GM12874 (cell line): ENCODE data around the gene HIRIP3.

Experiments
- CTCF ChIP-seq: IDR thresholded peaks from 2 replicates; pipeline ENCODE4 v1.5.1; 2011; ENCODE audit warnings: low read depth, mild to moderate bottlenecking, control low read depth, low read length, moderate library complexity; ENCODE audit not compliant: insufficient read depth

The HIRIP3 gene

GRCh38 chr16:30030011-30030685 lies 34.7 kb upstream of the HIRIP3 start:
- TF ChIP-seq CTCF, result no peak

- no peak for TF ChIP-seq CTCF
These were observed 33.1 kb upstream of the HIRIP3 start for GRCh38 chr16:30028438-30029076.

- no peak for TF ChIP-seq CTCF
These were observed 32.4 kb upstream of the HIRIP3 start for GRCh38 chr16:30027588-30028437.

- TF ChIP-seq CTCF, result no peak
These were observed 31.0 kb upstream of the HIRIP3 start for GRCh38 chr16:30026449-30026848.

GRCh38 chr16:30025574-30025973 lies 30.2 kb upstream of the HIRIP3 start:
- TF ChIP-seq CTCF, result no peak

- TF ChIP-seq CTCF, result no peak
These were observed 29.7 kb upstream of the HIRIP3 start for GRCh38 chr16:30025156-30025555.

GRCh38 chr16:30024451-30024850 lies 29.0 kb upstream of the HIRIP3 start:
- no peak for TF ChIP-seq CTCF
